ENCODE measurements around the gene IRF7.
A peak's percentile ranks its signal among the peaks of the same experiment; 100 is the strongest.

The IRF7 gene

DNA sequence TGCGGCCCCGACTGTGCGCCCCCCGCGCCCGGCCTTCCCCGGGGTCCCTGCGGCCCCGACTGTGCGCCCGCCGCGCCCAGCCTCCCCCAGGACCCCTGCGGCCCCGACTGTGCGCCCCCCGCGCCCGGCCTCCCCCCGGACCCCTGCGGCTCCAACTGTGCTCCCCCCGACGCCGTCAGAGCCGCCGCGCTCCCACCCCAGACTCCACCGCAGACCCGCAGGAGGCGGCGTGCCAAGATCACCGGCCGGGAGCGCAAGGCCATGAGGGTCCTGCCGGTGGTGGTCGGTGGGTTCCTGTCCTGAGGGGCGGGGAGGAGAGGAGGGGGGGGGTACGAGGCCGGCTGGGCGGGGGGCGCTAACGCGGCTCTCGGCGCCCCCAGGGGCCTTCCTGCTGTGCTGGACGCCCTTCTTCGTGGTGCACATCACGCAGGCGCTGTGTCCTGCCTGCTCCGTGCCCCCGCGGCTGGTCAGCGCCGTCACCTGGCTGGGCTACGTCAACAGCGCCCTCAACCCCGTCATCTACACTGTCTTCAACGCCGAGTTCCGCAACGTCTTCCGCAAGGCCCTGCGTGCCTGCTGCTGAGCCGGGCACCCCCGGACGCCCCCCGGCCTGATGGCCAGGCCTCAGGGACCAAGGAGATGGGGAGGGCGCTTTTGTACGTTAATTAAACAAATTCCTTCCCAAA lies 24.4 kb upstream of the IRF7 start:
- no peak for DNase-seq

DNA sequence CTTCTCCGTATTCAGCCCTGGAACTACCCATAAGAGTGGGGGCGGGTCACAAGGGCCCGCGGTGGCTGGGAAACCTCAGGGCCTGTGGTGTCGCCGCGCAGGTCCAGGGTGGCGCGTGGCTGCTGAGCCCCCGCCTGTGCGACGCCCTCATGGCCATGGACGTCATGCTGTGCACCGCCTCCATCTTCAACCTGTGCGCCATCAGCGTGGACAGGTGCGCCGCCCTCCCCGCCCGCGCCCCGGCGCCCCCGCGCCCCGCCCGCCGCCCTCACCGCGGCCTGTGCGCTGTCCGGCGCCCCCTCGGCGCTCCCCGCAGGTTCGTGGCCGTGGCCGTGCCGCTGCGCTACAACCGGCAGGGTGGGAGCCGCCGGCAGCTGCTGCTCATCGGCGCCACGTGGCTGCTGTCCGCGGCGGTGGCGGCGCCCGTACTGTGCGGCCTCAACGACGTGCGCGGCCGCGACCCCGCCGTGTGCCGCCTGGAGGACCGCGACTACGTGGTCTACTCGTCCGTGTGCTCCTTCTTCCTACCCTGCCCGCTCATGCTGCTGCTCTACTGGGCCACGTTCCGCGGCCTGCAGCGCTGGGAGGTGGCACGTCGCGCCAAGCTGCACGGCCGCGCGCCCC lies 23.7 kb upstream of the IRF7 start:
- DNase-seq = no peak

DNA sequence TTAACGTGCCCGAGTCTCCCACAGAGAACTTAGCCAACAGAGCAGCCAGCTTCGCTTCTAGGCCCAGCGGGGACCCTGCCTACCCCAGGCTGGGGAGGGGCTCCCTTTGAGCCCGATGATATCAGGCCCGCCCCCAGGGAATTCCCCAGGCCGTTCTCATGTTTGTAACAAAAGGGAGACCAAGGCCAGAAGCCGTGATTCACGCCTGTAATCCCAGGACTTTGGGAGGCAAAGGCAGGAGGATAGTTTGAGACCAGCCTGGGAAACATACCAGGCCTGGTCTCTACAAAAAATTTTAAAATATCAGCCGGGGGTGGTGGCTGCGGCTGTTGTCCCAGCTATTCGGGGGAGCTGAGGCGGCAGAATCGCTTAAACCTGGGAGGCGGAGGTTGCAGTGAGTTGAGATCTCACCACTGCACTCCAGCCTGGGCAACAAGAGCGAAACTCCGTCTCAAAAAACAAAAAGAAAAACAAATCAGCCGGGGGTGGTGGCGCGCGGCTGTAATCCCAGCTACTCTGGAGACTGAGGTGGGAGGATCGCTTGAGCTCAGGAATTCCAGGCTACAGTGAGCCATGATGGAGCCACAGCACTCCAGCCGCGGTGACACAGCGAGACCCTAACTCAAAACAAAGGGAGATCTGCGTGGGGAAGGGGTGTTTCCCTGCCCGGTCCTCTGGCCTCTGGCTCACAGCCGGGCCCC lies 23.0 kb upstream of the IRF7 start:
- DNase-seq = no peak

DNA sequence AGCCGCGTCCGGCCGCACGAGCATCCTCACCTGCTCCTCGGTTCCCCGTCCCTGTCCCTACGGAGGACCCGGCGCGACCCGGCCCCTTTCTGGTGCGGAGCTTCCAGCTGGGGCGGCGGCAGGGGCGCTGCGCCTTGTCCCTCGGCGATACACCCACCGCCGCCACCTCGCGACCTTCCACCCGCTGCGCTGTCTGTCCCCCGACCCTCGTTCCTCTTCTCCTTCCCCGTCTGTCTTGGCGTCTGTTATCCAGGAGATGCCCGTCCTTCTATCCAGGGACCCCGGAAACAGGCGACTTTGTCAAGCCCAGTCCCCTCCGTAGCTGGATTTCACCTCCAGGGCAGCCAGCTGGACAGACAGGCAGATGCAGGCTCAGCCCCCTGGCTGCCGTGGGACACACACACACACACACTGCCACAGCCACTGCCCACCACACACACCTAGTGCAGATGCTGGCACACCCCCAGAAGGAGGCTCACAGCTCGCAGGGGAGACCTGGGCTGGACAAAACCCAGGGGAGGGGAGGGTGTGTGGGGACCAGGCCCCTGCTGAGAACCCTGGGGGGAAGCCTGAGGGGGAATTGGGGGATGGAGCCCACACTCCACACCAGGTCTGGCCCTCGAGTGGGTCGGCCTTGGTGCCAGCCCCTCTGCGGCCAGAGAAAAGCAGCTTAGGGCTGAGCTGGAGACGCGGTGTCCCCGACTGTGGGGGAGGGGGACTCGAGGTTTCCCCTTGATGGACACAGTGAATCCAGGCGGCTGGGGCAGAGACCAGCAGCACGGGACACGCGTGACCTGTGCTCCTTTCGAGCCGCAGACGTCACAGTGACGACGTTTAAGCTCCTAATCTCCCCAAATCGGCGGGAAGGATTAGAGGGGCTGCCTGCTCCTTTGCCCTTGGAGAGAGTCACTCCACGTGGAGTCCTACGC lies 22.1 kb upstream of the IRF7 start:
- no peak for DNase-seq

DNA sequence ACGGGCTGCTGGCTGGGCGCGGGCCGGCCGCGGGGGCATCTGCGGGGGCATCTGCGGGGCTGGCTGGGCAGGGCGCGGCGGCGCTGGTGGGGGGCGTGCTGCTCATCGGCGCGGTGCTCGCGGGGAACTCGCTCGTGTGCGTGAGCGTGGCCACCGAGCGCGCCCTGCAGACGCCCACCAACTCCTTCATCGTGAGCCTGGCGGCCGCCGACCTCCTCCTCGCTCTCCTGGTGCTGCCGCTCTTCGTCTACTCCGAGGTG lies 21.5 kb upstream of the IRF7 start:
- no peak for DNase-seq

DNA sequence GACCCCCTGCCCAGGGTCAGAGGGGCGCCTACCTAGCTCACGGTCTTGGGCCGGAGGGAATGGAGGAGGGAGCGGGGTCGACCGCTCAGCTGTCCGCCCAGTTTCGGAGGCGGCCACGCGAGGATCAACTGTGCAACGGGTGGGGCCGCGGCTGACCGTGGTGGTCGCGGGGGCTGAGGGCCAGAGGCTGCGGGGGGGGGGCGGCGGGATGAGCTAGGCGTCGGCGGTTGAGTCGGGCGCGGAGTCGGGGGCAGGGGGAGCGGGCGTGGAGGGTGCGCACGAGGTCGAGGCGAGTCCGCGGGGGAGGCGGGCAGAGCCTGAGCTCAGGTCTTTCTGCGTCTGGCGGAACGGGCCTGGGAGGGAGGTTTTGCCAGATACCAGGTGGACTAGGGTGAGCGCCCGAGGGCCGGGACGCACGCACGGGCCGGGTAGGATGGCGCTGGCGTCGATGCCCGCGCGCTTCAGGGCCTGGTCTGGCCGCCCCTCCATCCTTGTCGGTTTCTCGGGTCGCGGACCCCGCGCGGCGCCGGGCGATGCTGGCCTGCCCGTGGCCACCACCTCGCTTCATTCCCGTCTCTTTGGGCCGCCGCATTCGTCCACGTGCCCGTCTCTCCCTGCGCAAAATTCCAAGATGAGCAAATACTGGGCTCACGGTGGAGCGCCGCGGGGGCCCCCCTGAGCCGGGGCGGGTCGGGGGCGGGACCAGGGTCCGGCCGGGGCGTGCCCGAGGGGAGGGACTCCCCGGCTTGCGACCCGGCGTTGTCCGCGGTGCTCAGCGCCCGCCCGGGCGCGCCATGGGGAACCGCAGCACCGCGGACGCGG lies 21.0 kb upstream of the IRF7 start, which contains the start of gene DRD4:
Gene DRD4 (plus strand): TSS at position 759 of the 822 bp plus-strand sequence. CDS start 36 bp downstream, at position 795.
- no peak for DNase-seq

DNA sequence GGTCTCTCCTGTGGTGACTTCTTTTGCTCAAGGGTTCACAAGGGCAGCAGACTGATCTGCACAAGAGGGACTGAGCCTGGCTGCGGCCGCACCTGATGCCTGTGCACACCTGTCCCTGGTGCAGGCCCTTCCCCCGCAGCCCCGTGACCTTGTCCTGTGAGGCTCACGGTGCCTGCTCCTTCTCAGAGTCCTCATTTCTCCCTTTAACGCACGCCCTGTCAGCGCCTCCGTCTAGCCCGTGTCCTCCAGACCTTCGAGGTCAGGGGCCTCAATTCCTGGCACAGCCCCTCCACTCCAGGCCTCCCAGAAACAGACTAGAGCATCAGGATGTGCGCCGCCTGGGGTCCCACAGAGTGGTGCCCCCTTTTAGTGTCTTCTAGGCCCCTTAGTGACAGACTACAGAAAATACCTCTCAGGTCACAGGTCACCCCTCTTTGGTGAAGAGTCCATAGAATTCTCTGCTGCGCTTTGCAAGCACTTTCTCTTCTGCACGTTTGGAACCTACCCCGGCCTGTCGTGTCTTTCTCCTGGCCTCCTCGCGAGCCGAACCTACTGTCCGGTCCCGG lies 20.3 kb upstream of the IRF7 start:
- no peak for DNase-seq

DNA sequence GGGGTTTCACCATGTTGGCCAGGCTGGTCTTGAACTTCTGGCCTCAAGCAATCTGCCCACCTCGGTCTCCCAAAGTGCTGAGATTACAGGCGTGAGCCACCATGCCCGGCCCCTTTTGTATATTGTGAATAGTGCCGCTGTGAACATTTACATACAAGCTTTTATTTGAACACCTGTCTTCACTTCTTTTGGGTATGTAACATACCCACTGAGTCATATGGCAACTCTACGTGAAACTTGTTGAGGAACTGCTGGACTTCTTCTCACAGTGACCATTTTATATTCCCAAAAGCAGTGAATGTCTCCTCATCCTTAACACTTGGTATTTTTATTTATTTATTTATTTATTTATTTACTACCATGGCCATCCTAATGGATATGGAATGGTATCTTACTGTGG lies 15.1 kb upstream of the IRF7 start:
- no peak for DNase-seq

DNA sequence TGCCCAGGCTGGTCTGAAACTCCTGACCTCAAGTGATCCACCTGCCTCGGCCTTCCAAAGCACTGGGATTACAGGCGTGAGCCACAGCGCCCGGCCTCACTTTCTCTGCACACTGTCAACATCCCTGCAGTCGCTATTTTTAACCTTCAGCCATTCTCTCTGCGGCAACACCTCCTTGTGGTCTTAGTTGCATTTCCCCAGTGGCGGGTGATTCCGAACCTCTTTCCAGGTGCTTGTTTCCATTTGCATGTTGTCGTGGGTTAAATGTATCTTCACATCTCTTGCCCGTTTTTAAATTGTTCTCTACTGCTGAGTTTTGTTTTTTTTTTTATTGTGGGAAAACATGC lies 13.5 kb upstream of the IRF7 start:
- DNase-seq = peak; percentile 51

DNA sequence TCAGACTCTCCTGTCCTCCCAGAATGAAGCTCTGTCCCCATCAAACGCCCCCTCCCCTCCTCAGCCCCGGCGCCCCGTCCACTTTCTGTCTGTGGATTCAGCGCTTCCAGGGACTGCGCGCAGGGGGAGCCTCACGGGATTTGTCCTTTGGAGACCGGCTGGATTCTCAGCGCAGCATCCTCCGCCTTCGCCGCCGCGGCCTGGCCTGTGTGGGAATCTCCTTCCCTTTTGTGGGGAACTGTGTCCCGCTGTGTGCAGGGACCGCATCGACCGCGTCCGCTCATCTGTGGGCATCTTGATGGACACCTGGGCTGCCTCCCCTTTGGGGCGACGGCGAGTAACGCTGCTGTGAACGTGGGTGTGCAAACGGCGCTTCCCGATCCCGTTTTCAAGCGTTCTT lies 12.3 kb upstream of the IRF7 start:
- no peak for DNase-seq

DNA sequence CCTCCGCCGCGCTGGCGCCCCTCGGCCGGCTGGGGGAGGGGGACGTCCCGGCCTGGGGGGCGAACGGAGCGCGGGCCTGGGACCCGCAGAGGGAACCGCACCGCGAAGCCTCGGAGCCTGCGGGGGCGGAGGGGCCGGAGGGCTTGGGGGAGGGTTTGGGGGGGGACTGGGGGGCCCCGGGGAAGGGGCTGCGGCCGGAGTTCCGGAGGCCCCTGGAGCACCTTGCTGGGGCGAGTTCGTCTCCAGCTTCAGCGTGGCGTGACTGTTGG lies 11.5 kb upstream of the IRF7 start:
- DNase-seq = no peak

DNA sequence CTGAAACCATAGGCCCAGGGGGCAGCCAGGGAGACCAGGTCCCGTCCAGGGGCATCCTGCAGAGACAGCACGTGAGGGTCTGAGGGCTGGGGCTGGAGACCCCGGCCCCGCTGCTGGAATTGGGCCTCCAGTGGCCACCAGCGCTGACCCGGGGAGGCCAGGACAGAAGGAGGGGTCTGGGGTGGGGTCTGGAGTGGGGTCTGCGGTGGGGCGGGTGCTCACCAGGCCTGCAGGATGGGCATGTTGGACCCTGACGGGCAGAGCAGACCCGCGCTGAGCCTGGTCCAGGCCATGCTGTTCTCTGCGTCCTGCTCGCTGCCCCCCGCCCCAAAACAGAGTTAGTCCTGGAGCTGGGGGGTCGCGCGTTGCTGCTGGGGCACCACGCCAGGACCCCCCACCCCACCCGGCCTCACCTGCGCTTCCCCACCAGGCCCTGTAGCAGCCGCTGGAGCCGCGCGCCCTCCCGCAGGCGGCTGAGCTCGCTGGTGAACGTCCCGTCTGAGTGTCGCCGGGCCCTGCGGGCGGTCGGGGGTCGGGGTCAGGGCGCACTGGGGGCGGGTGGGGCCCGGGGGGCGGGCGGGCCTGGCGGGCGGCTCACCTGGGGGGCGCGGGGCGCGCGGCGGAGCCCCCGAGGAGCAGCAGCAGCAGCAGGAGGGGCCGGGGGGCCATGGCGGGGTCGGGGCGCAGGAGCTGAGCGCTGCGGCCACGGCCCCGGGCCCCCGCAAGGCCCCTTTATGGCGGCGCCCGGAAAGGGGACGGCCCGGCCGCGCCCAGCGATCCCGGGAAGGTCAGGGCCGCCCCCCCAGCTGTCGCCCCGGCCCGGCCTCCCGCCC lies 10.9 kb upstream of the IRF7 start, which contains the start of gene SCT:
Gene SCT (minus strand): TSS at position 707 of the 833 bp plus-strand sequence. CDS start 38 bp downstream, at position 669.
- DNase-seq = no peak

DNA sequence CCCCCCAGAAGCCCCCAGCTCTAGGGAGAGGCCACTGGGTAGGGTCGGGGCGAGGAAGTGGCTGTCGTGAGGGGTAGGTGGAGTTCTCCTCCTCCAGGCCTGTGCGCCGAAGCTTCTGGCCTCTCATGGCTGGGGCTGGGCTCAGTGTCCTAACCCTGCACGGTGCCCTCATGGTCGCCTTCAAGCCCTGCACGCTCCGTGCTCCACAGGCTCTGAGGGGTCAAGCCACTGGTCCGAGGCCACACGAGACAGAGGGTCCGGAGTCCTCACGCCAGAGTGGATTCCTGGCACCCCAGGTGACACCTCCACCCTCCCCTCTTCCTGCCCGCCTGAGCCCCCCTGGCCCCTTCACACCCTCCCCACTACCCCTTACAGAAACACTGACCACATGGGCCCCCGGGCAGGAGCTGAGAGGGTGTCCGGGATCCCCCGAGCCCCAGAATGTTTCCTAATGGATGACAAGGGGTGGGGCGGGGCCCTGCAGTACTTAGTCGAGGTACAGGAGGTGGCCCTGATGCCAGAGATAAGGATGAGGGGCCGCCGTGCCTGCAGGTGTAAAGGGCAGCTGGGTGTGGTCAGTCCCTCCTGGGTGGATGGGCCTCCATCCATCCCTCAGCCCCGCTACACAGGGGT lies 10.0 kb upstream of the IRF7 start:
- no peak for DNase-seq

DNA sequence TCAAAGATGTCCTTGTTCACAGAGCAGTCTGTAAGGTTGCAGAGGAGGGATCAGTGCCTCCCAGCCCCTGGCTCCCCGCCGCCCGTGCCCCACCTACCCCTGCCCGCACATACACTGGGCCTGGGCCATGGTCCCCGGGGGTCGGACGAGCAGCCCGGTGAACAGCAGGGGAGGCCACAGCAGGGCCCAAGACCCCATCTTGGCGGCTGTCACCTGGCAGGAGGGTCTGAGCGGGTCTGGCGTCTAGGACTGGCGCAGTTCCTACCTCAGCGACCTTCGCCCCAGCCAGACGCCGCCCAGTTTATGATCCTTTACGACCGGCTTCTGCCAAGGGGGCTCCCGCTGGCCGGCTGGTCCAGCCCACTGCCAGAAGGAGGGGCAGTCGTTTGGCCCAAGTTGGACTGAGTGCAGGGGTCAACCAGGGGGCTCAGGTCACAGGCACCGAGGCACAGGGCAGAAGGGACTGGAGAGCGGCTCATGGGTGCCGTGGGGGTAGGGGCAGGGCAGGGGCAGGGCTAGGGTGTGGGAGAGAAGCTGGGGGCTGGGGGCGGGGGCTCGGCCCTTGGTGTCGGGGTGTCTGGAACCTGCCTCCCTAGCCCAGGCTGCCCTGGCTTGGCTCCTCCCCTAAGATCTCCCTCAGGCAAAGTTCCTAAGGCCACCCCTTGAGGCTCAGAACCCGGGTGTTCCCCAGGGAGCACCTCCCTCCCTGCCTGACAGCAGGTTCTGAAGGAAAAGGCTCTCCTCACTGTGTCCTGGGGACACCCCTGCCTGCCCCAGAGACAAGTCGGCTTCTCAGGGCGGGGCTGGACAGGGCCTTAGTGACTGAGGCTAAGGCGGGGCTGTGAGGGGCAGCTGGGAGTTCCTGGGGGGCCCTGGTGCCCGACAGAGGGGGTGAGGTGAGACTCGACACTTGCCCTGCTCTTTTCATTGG lies 9.2 kb upstream of the IRF7 start, which contains the start of gene CDHR5:
Gene CDHR5 (minus strand): TSS at position 251 of the 931 bp plus-strand sequence. CDS start 53 bp downstream, at position 198.
- no peak for DNase-seq

DNA sequence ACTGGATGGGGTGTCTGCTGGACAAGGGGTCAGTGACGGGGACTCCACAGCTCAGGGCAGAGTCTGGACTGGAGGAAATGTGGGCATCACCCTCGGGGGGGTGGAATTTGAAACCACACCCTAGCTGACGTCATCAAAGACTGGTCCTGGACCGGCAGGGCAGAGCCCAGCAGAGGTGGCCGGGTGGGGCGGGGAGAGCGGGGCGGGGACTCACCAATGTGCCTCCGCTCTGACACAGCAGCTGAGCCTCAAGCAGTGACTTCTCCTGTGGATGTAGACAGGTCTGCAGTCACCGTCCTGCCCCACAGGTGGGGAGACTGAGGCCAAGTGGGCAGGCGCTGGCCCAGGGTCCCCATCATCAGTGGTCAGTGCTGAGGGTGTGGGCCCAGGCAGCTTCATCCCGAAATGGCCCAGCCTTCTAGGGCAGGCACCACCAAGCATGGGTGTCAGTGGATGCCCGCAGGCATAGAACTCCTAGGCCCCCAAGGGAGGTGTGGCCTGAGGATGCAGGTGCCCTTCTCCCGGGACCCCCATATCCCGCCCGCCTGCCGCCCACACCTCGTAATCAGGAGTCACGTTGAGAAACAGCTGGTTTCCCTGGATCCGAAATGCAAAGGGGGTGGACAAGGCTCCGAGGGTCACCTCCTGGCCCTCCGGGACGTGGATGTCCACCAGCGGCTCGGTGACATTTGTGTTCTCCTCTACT lies 8.4 kb upstream of the IRF7 start:
- DNase-seq = no peak

DNA sequence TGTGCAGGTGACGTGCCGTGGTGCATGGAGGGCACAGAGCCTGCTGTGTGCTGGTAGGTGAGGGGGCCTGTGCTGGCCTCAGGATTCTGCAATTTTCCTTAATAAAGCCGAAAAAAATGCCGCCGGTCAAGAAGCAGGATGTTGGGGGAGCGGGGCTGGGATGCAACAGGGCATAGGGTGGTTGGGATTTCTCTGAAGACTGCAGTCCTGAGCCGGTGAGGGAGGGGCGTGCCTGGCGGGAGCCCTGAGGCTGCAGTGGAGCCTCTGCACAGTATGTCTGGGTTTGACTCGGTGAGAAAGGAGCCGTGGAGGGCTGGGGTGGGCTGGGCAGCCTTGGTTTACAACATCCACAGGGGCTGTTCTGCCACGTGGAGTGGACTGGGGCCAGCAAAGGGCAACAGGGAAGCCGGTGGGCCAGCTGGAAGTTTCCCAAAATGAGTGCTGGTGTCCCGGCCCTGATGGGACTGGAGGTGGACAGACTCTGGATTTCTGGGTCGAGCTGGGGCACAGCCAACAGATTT lies 7.7 kb upstream of the IRF7 start:
- no peak for DNase-seq

DNA sequence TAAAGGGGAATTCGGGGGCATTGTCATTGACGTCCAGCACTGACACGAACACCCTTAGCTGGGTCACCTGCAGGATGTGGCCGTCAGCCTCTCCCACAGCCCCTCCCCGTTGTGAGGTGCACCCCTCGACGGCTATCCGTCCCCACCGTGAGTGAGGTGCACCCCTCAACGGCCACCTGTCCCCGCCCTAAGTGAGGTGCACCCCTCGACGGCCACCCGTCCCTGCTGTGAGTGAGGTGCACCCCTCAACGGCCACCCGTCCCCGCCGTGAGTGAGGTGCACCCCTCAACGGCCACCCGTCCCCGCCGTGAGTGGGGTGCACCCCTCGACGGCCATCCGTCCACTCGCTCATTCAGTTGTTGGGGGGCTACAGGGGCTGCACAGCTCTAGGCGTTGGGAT lies 6.1 kb upstream of the IRF7 start:
- no peak for DNase-seq

DNA sequence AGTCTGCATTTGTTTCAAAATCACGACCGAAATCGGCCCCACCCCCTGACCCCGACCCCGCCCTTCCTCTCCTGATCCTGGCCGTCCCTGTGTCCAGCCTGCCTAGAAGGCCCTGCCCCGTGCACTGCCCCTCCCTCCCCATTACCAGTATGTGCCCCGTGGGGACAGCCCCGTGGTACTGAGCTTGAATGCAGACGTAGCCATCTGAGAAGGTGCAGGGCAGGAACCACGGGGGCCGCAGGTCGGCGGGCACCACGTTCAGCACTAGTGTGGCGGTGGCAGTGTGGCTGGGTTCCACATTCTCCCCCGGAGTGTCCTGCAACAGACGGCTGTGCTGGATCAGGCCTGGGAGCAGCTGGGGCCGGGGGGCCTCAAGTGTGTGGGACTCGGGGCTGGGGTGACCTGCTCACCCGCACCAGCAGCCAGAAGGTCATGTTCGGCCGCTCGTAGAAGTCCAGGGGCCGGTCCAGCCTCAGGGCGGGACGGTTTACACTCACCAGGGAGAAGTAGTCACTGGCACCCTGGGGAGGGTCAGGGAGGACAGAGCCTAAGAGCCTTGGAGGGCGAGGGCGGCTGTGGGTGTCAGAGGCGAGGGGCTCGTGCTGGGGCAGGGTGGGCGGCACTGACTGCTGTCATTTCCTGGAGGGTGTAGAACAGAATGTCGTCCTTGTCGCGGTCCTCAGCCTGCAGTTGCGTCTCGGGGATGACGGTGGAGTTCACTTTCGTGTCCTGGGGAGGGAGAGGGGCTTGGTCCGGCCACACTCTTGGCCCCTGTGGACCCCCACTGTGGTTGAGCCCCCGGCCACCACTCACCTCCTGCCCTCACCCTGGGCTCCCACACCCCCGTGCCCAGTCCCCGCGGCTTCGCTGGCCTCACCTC lies 5.4 kb upstream of the IRF7 start:
- no peak for DNase-seq
